ENCODE measurements around the gene PDZRN3. TPM values are rescaled to one million over a fixed set of nuclear protein-coding genes. Genes with fewer than 3 reads are reported as not detected.

PDZRN3 gene
- total RNA-seq, 1 donor from 2014 or later, result 56.4 TPM

DNA sequence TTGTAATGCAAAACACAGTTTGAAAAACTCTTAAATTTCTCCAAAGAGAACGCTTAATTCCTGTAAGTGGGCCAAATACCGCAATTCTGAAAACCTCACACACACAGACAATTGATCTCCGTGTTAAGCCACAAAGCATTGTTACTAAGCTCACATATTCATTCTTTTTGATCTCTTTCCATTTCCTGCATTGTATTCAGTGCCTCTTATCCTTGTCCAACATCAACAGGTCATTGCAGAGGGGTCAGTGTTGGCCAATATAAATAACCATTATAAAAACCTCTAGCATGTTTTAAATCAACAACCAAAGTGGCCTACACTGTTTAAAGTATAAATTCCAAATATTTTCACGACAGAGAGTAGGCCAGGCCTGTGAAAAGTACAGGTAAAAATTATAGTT is 171.1 kb downstream of the PDZRN3 start:
- DNase-seq (ENCODE audit: low spot score), result no peak

DNA sequence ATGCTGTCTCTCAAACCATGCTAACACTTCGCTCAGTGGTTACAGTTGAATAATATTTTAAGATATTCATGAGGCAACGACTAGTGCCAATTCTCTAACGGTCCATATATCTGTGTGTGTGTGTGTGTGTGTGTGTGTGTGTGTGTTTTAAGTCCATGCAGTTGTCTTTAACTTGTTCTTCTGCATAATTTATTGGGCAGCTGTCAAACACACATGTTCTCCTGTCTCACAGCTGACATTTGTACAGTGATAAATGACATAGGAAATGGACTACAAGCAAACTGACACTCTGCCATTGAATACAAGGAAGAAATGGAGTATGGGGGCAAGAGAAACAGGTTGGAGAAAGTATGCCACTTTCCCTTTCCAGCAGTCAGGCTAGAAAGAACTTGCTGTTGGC is 172.0 kb downstream of the PDZRN3 start:
- no peak for DNase-seq (ENCODE audit: low spot score)

DNA sequence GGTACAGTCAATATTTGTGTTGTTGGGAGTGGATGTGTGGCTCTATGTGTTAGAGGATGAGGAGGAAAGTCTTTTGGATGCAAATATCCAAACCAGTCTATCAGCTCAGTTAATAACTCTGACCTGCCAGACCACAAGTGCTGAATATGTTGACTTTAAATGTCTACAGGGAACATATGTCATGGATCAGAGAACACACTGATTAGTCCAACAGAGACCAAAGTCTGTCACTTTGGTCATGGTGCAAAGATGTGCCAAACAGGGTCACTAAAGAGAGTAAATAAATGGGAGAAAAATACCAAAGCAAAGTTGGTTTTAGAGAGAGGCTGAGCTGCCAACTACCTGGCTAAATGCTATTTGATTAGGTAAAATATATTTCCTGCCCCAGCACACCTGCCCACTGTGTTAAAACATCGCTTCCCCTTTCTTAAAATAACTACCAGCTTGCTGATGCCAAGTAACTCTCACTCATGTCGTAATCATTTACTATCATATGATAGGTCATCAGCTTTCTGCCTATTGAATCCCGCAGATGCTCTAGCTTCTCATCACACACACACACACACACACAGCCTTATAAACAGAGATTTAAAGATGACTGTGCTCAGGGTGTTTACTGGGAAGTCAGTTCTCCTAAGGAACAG is 173.3 kb downstream of the PDZRN3 start:
- DNase-seq (ENCODE audit: low spot score), result no peak

DNA sequence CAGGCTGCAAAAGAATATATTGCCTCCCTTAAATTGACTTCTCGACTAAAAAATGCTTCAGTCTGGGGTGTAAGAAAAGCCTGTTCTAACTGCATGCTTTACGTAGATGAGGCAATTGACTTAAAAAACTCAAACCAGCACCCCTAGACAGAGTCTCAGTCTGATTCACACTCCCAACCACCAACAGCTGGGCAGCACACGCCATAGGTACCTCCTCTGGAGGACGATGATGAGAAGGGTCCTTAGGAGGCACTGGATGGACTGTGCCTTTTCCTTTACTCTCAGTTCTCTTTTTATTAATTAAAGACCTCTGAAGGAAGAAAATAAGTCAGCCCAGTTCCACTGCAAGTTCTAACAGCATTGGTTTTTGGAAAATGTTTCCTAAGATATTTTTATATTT is 175.0 kb downstream of the PDZRN3 start:
- DNase-seq (ENCODE audit: low spot score), result no peak

DNA sequence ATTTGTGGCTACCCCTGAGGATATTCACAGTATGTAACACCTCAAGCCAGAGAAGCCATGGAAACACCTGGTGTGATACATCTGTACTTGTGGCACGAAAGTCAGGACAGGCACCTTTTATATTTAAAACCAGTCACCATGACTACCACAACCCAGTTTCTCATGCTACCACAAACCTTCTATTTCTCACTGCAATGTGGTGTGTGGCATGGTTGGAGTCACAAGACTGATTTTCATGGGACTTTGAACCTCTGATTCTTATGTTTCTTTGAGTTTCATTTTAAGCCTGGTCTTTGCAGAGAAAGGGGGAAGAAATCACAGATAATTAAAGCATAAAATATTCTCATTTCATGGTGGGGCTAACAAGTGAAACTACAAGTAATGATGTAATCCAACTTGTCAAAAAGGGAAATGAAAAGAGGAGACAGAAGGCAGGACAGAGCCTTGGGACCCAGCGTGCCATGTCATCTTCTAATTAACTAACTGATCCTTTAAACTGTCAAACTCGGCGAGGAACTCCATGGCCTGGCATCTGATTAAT is 175.9 kb downstream of the PDZRN3 start:
- no peak for DNase-seq (ENCODE audit: low spot score)

DNA sequence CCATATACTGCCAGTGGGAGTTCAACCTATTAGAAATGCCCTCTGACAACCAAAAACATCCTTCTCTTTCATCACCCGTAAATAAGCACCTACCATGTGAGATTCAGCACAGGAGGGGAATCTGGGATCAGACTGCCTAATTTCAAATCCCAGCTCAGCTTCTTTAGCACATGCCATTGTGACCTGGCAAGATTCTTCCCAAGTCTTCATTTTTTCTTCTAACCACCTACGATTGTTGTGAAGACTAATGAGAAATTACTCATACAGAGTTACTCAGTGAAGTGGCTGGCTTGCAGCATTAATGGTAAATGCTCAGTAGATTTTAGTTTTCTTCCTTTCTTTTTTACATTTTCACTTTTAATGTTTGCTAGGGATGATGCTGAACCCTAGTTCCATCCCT is 176.7 kb downstream of the PDZRN3 start:
- no peak for DNase-seq (ENCODE audit: low spot score)

DNA sequence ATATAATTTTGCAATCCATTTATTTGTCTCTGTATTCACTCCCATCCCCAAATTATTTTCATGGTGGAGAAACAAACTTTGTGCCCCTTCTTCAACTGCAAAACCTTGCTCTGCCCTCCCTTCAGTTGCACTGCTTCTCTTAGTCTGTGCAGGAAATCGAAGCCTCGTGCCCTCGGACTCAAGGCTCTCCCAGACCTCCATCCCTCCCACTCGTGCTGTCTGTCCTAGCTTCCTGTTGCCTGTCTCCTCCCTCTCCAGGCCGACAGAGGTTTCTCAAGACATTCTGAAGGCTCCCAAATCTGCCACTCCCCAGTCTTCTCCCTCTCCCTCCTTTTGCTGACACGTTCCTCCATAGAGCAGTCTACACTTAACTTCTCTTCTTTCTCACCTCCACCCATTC is 177.6 kb downstream of the PDZRN3 start:
- DNase-seq (ENCODE audit: low spot score), result no peak

DNA sequence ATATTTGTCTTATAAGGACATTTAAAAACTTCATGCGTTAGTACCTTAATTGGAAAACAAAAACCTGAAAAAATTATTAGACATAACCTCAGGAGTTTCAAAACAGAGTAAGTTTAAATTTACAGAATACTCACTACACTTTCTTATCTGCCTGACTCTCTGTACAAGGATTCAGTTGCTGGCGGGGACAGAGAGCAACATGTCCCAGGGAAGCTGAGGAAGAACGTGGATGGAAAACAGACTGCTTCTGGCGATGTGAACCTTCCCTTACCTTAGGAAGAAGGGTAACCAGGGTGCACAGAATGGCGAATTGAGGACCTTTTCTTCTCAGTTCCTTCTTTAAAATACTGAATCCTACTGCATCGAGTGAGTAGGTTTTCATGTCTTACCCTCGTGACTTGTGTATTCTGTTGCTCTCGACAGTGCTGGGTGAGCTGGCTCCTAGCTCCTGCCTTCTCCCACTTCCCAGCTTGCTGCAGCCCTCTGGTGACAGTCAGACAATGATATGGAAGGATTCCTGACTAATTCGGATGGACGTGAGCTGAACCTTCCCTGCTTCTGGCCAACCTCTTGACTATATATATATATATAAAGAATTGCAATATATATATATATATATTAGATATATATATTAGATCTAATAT is 178.2 kb downstream of the PDZRN3 start:
- DNase-seq (ENCODE audit: low spot score), result no peak

DNA sequence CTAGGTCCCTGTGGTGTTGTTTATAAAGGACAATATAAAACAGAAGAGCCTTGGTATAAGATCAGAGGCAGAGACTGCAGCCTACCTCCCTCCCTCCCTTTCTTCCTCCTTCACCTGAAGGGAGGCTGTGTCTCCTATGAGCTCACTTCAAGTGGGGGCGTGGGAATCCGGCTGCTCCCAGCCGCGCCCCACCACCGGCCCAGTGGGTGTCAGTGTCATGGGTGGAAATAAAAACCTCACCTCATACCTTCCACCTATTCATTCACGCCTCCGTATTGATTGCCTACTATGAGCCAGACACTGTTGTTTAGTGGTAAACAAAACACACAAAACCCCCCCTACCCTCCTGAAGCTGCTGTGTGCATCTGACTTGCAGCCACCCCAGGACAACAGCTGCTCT is 181.9 kb downstream of the PDZRN3 start:
- DNase-seq (ENCODE audit: low spot score), result no peak

DNA sequence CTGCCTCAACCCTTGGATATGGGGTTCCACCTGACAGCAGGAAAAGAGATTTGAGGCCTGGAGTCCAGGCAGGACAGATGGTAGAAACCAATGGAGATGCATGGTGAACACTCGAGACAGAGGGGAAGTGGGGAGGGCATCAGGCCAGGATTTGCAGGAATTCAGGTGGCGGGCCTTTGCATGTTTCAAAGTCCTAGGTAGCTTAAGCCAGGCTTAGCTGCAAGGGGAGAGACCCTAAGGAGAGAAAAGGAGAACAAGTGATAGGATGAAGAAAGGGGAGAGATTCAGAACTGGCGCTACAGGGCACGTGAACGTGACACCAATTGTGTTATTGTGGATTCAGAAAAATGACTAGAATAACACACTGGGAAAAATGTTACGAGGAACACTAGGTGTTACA is 182.6 kb downstream of the PDZRN3 start:
- DNase-seq (ENCODE audit: low spot score), result no peak

DNA sequence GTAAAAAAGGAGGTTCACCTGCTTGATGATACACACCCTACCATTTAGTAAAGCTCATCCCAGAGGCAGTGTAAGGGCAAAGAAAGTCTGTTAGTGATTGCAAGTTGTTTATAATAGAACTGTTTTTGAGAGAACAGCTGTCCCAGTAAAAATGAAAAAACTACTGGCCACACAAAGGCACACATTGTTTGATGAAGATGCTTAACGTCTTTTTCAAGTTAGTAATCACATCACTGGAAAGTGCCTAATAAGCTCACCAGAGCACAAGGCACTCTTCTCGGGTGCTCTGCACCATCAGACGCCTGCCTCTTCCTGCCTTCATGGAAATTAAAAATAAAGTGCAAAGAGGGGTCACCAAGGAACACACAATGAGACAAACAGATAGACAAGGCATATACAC is 186.9 kb downstream of the PDZRN3 start:
- DNase-seq (ENCODE audit: low spot score), result no peak

DNA sequence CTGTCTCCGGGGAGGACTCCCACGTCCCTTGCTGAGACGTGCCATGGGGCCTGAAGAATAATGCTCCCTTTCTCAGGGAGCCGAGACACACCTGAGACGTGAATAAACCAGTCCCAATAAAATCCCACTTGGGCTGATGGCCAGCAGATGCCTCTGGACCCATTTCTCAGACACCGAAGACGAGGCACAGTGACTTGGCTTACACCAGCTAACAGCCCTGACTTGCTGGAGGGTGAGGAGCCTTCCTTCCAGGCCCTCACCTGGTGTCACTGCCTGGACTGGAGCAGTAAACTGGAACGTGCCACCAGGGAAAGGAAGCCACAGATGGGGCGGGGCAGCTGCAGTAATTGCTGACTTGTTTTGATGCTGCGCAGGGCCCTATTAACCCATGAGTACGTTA is 189.7 kb downstream of the PDZRN3 start:
- DNase-seq (ENCODE audit: low spot score), result no peak

DNA sequence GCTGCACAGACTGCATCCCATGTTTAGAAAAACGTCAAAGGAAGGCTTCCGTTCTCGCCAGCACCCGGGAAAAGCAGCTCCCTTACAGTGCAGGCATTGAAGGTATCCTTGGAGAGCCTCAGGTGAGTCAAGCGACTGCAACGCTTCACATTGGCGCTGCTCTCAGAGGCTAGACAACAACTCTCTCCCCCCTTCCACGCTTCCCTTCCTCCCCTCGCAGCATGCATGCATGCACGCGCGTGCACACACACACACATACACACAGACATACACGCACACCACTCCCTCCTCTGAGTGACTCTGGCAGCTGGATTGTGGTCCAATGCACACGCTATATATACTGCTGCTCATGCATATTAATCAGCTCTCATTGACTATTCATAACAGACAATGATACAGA is 191.1 kb downstream of the PDZRN3 start:
- no peak for DNase-seq (ENCODE audit: low spot score)

DNA sequence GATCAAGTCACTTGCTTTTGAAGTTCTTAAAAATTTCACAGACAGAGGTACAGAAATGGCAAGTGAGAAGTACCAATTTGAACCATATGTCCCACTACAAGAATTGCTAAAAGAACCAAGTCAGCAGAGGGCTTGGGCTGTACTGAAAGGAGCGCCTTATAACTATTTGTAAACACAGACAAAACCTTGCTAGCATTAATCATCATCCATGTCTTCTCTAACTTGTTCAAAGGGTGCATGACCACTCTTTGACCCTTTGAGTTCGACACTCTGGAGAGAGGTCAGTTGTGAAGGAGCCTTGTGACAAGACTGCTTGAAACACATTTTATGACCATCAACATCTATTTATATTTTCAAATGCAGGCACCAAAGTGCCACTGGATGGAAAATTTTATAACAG is 191.7 kb downstream of the PDZRN3 start:
- DNase-seq (ENCODE audit: low spot score), result no peak

DNA sequence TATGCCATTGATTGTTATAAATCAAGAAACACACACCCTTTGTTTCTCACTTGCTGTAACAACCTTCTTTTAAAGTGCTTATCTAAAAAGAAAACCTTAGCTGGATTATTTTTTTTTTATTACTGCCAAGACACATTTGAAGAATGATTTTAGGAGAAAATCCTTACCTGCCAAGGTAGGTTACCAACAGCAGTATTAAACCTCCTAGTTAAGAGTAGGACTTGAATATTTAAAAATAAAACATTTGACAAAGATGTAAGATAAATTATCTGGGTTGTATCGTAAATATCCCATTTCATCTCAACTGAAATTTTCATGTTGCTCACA is 192.1 kb downstream of the PDZRN3 start:
- DNase-seq (ENCODE audit: low spot score), result no peak

DNA sequence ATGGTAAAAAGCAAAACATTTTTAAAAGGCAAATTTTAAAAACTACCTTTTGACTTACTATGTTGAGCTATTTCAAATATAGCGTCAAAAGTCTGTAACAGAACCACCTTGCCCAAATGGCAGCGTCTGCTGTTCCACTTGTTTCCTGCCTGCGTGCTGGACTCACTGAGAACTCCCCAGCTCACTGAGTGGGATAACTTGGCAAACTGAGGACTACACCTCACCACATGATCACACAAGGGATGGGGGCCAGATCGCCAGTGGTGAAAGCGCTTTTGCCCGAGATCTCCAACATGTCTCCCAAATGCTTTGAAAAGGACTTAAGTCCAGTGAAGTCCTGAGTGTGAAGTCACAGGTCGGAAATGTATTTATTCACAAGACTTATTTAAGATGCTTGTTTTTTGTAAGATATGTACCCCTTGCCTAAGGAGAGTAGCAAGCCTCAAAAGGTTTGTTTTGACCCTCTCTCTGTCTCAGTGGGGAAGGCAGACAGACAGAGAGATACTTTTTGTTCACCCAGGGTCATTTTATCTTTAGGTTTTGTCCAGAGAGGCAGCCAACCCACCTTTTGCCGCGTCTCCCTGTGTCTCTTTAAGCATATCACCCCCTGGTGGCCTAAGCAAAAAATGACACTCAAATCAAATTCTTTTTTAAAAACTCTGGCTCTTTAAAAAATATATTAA is 192.6 kb downstream of the PDZRN3 start:
- no peak for DNase-seq (ENCODE audit: low spot score)

DNA sequence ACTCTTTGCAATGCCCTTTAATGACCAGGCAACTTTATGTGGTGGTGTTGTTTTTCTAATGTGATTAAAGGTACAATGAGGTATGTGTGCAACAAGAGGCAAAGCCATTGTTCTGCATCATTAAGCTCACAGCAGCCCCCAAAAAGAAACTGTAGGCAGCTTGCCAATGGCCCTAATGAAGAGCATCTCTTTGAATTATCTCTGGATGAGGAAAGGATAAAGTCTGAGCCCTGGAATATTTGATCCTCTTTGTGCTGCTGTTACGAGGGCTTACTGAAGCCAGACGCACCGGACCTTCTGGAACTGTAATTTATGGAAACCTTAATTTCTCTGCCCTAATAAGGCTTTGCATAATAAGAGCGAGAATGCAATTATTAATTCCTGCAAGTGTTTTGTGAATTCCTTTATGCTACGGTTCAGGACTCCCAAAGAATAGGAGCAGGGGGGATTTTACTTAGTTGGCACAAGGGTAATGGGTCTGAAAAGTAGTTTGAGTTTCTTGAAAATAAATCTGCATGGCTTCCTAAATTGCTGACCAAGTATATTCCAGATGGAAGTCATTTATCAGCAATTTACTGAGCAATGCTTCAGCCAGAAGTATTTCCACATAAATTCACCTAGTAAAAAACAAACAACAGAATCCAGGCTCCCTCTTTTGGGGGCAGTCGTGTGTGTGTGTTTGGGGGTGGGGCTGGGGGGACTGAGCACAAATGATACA is 193.4 kb downstream of the PDZRN3 start:
- DNase-seq (ENCODE audit: low spot score), result no peak

DNA sequence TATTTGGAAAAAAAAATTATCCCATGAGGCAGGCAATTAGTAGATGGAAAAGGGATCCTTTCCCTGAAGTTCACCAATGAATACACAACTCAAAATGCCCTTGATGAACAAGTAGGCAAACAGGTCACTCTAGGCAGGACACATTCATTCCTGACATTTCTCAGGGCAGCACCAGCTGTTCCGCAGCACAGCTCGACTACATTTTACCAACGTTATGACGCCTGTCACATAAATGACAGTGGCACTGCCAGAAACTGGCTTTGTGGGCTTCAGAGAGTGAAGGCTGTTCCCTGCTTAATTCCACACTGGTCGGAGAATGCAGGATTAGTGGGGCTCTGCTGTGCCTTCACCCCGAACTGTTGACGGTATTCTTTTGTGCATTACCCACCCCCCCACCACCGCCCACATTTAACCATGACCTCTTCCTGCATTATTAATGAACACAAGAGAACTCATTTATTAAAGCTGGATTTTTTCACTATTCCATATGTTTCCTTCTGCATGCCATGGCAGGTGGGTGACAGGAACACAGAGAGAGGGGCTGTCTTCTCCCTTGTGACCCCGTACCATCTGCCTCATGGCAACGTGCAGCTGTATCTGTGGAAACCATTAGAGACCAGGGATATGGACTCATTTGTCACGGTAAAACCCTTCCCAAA is 197.6 kb downstream of the PDZRN3 start:
- no peak for DNase-seq (ENCODE audit: low spot score)

DNA sequence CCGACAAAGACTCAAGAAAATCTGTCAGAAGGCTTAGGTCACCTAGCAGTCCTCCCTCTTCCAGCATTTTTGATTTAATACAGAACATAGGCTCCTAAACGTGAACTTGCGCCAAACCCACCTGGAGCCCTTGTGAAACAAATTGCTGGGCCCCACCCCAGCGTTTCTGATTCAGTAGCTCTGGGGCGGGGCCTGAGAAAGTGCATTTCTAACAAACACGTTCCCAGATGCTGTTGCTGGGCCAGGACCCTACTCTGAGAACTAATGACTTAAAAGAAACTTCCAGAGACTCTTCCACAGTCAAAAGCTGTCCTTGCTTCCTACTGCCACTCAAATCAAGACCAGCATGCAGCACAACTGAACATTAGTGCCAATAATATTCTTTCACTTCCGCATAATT is 198.1 kb downstream of the PDZRN3 start:
- no peak for DNase-seq (ENCODE audit: low spot score)

DNA sequence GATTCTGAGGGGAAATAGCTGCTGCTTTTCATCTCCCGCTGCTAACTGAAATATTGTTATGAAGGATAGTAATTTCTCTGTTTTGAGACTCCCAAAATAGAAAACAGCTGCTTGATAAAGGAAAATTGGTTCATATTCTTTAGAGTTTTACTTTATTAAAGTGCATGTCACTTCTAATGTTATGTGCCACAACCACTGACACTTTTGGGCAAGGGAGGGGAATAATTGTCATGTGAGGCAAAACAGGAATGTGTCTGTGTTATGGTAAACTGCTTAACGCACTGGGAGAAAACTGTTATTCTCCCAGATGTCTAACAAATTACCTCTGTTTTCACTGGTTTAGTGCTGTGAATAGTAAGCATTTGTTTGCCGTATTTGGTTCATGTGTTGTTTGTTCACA is 201.6 kb downstream of the PDZRN3 start:
- no peak for DNase-seq (ENCODE audit: low spot score)

DNA sequence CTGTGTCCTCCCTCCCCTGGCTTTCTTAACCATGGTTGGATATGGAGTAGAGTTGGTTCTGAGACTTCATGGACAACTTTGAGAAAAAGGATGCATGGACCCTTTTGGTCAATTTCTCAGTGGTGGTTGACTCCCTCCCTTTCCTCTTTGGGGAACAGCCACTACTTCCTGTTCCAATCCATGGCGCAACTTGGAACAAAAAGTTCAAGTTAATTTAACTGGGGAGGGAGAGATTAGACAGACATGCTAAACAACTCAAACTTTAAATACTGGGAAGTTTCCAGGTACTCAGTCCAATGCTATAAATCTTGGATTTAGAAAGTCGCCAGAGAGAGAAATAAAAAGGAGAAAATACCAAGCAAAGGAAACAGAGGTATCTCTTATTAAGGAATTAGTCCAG is 202.2 kb downstream of the PDZRN3 start:
- no peak for DNase-seq (ENCODE audit: low spot score)

DNA sequence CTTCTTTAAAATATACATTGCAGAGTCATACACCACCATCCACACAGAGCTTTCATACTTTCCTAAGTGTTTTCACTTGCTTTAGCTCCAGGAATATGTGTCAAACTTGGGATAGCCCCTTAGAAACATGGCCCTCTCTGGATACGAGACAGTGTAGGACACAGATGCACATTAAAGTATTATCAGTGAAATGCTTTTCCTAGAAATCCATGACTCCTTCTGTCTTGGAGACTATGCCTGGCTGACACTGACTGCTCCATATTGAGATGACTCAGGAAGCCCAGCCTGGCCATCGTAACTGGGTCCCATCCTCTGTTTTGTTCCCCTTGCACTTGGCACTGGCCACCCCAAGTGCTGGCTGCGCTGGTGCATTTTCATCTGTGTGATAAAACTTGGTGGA is 204.8 kb downstream of the PDZRN3 start:
- no peak for DNase-seq (ENCODE audit: low spot score)
